Heart left ventricle (tissue), 16 donors: Measurements from ENCODE around the gene FAM168B. TPM values are rescaled to one million over a fixed set of nuclear protein-coding genes. Genes with fewer than 3 reads are reported as not detected.

Experiments used
- ATAC-seq, 4 donors: fragments of 200-7000 bp; cut with Tn5 transposase; one replicate each; pipeline ENCODE4 v1.9.1; 2020 to 2022; ENCODE audit warnings: moderate library complexity in 4 of 4, mild to moderate bottlenecking in 3 of 4, moderate number of reproducible peaks in 1 of 4
- DNase-seq, 5 donors: peaks; one replicate each; pipeline ENCODE4 v3.0.0-alpha.2; 2020
- H3K27ac ChIP-seq, 12 donors: fragments of 200-600 bp; sonication (generic) in 4 of 12; one replicate each; pipeline versions ENCODE4 v1.5.0 to v1.8.0; 2016 to 2022; ENCODE audit warnings: mild to moderate bottlenecking in 2 of 12
- H3K27me3 ChIP-seq, 9 donors: fragments of 200-600 bp; sonication (generic) in 2 of 9; one replicate each; pipeline versions ENCODE4 v1.5.1 to v1.8.0; 2016 to 2022; ENCODE audit warnings: mild to moderate bottlenecking in 3 of 9
- H3K36me3 ChIP-seq, 9 donors: fragments of 200-600 bp; sonication (generic) in 2 of 9; one replicate each; pipeline versions ENCODE4 v1.5.0 to v1.8.0; 2018 to 2022; ENCODE audit warnings: mild to moderate bottlenecking in 2 of 9
- H3K4me1 ChIP-seq, 12 donors: fragments of 200-600 bp; sonication (generic) in 4 of 12; one replicate each; pipeline versions ENCODE4 v1.5.0 to v1.8.0; 2016 to 2022; ENCODE audit warnings: mild to moderate bottlenecking in 3 of 12
- H3K4me3 ChIP-seq, 12 donors: fragments of 200-600 bp; sonication (generic) in 4 of 12; one replicate each; pipeline versions ENCODE4 v1.5.0 to v1.8.0; 2017 to 2022; ENCODE audit warnings: mild to moderate bottlenecking in 9 of 12, moderate library complexity in 4 of 12
- H3K9me3 ChIP-seq, 12 donors: fragments of 200-600 bp; sonication (generic) in 4 of 12; one replicate each; pipeline versions ENCODE4 v1.5.0 to v1.8.0; 2016 to 2022; ENCODE audit warnings: mild to moderate bottlenecking in 1 of 12
- POLR2A ChIP-seq, 2 donors: fragments of 450-650 bp; IDR thresholded peaks; one replicate each; pipeline ENCODE4 v1.6.1; 2017; ENCODE audit warnings: antibody characterized with exemption in 2 of 2, mild to moderate bottlenecking in 2 of 2, moderate library complexity in 2 of 2
- WGBS, 4 donors: extraction: QIAGEN DNeasy Blood & Tissue Kit in 2 of 4; methylation state at CpG; one replicate each; pipeline versions ENCODE4 v1.1.5 to v1.1.7; 2013 to 2018; 5-methylcytosine and 5-hydroxymethylcytosine counted together
- intact Hi-C, 10 donors: fragments of 100-400 bp; cut with DNase I; formaldehyde crosslinking; loops; one replicate each; pipeline versions ENCODE4 v1.11.1 to v1.14.2; 2022
- long read RNA-seq, 3 donors: library from polyadenylated mRNA; unstranded; transcript quantifications; one replicate each; pipeline ENCODE4 v2.0.0, GENCODE V29; 2020 to 2021
- polyA plus RNA-seq, 2 donors: library from polyadenylated mRNA; stranded (reverse); fragments of 200-250 nt; gene quantifications; one replicate each; pipeline ENCODE4 v1.2.3, GENCODE V29; 2013
- total RNA-seq, 9 donors: library from RNA; depleted of rRNA in 2 of 9; stranded (reverse); fragments of >200 nt in 2 of 9; fragmentation: NEBNext Ultra II Directional in 3 of 9; extraction: Animal tissue kit (Norgen Biotek cat#: 25700) in 3 of 9; gene quantifications; one replicate each; pipeline versions ENCODE4 v1.1.0 to v1.2.4, GENCODE V29; 2016 to 2023
- TF ChIP-seq, protein P1 (sequence below), 12 donors: fragments of 200-600 bp; sonication (generic) in 4 of 12; IDR thresholded peaks; one replicate each; pipeline versions ENCODE4 v1.5.0 to v1.8.0; 2018 to 2022; ENCODE audit warnings: antibody characterized with exemption in 12 of 12, mild to moderate bottlenecking in 5 of 12
- donor health status: ischemic (EF 13 %, LVEDD 7.1; RV severe dilation, severe dysfunction).
- donor health status: healthy with polysubstance abuse.
- donor health status: DM: no; HTN: yes; CAD: no.
- donor health status: DM: no; HTN: no; CAD: no.
- donor health status: ischemic (EF 25% LVEDD 6.9; RV normal size, moderate dysfunction).
- donor health status: ischemic (EF 25% LVEDD 5.7; RV mildly dilated, moderate dysfunction).
- donor health status: healthy.
- donor health status: DM: yes; HTN: yes; CAD: no.
- donor health status: ischemic (EF 35%, LVEDD 5.7; RV mildly dilated, moderate dysfunction).
- donor health status: nonischemic (EF 11% LVEDD 7.7; RV severe dilation, severe dysfunction).
- donor health status: DM: yes; HTN: yes; CAD: no.
- donor health status: PGD.
- donor health status: ischemic (EF 29% LVEDD 5.4; RV normal size, mild dysfunction).
- donor health status: nonischemic (EF 23%, LVEDD 6.1; RV moderate dilation, normal function).

Gene FAM168B, protein sequence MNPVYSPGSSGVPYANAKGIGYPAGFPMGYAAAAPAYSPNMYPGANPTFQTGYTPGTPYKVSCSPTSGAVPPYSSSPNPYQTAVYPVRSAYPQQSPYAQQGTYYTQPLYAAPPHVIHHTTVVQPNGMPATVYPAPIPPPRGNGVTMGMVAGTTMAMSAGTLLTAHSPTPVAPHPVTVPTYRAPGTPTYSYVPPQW
- total RNA-seq: 100 to 1,000 TPM in 2 of 9 donors, 10 to 100 TPM in 7; 72.7 to 174 (median 86.9) TPM
- 10 to 100 TPM; 23.0 to 92.5 TPM for polyA plus RNA-seq
- long read RNA-seq, donor 1, transcript FAM168B-201 (7 exons, 944 nt): major isoform, 20 of 95 reads
- long read RNA-seq, donor 1, partial matches to known transcripts: 23 of 95 reads
- long read RNA-seq, donor 1, other reads (novel, unspliced or antisense): 52 of 95 reads
- long read RNA-seq, donor 2, partial matches to known transcripts: 12 of 88 reads
- long read RNA-seq, donor 2, other reads (novel, unspliced or antisense): 75 of 88 reads
- long read RNA-seq, donor 3, transcript FAM168B-201 (7 exons, 944 nt): major isoform, 26 of 107 reads
- long read RNA-seq, donor 3, partial matches to known transcripts: 23 of 107 reads
- long read RNA-seq, donor 3, other reads (novel, unspliced or antisense): 58 of 107 reads

DNA sequence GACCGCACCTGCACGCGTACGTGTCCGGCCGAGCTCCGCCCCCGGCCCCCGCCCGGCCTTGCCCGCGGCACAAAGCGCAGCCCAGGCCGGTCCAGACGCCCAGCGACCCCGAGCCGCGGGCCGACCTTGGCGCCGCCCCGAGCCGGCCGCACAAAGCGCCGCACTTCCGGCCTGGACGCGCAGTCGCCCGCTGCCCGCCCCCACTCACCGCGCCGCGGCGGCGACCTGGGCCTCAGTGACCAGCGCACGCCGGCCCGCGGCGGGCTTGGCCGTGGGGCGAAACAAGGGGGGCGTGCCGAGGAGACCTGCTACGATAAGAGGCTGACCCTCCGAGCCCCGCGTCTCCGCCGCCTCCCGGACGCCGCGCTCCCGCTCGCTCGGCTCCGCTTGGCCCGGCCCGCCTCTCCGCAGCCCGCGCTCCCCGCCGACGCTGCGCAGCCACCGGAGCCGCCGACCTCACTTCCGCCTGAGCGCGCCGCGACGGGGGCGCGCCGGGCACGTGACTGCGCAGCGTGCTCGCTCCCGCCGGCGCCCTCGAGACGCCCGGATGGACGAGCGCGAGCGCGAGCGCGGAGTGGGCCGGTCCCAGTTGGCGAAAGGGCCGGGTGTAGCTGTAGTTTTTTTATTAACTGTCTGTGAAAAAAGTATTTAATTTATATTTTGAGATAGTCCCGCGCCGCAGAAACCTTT lies at the start of gene FAM168B:
TSS of gene FAM168B (minus strand) at position 455 of the 690 bp plus-strand sequence. CDS start 10,814 bp downstream, outside the sequence.
- H3K36me3 ChIP-seq: peaks cover 0 to 26% (median 13%) of the 10 kb centered on the region in 9 donors
- intact Hi-C loops: loop anchor here in 3 of 10 donors (1.0 kb wide), 2 partner anchors 11 to 12 kb away; partner anchors contain the start of gene PLEKHB2 (in 1 of the 3)
- peak; percentile 94 to 98 (median 97) for ATAC-seq
- H3K4me3 ChIP-seq: peak within 1 kb of the TSS; percentile 52 to 99 (median 86)
- H3K4me1 ChIP-seq: peaks cover 0 to 22% (median 16%) of the 10 kb centered on the region in 12 donors
- no peaks in the 10 kb centered on the region for H3K27me3 ChIP-seq
- H3K9me3 ChIP-seq: no peaks in the 10 kb centered on the region
- H3K27ac ChIP-seq: peak within 1 kb of the TSS; percentile 84 to 99 (median 98)
- TF ChIP-seq, protein P1, sequence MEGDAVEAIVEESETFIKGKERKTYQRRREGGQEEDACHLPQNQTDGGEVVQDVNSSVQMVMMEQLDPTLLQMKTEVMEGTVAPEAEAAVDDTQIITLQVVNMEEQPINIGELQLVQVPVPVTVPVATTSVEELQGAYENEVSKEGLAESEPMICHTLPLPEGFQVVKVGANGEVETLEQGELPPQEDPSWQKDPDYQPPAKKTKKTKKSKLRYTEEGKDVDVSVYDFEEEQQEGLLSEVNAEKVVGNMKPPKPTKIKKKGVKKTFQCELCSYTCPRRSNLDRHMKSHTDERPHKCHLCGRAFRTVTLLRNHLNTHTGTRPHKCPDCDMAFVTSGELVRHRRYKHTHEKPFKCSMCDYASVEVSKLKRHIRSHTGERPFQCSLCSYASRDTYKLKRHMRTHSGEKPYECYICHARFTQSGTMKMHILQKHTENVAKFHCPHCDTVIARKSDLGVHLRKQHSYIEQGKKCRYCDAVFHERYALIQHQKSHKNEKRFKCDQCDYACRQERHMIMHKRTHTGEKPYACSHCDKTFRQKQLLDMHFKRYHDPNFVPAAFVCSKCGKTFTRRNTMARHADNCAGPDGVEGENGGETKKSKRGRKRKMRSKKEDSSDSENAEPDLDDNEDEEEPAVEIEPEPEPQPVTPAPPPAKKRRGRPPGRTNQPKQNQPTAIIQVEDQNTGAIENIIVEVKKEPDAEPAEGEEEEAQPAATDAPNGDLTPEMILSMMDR (IDR thresholded peaks at IDR 0.05): no peak
- peak; percentile 58 to 88 for TF ChIP-seq POLR2A (IDR thresholded peaks at IDR 0.05)
- peak; percentile 90 to 95 (median 93) for DNase-seq
- WGBS, 4 donors: 0% methylated on average over 21 to 107 of the region's 107 CpGs

DNA sequence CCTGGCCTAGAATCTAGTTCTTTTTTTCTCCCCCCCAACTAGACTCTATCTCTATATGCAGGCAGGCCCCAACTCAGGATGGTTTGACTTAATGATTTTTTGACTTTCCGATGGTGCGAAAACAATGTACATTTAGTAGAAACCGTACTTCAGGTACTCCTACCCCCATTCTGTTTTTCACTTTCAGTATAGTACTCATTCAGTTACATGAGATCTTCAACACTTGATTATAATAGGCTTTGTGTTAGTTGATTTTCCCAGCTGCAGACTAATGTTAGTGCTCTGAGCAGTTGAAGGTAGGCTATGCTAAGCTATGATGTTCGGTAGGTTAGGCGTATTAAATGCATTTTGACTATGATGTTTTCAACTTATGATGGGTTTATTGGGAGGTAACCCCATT lies 49.6 kb upstream of the FAM168B start:
- no peak overlapping the region for H3K27ac ChIP-seq
- intact Hi-C loops: no loop called here
- H3K27me3 ChIP-seq: no peaks in the 10 kb centered on the region
- no peaks in the 10 kb centered on the region for H3K9me3 ChIP-seq
- no peak for DNase-seq
- no peak overlapping the region for H3K4me3 ChIP-seq
- TF ChIP-seq, protein P1 (IDR thresholded peaks at IDR 0.05): no peak
- no peak for TF ChIP-seq POLR2A (IDR thresholded peaks at IDR 0.05)
- H3K36me3 ChIP-seq: peaks cover 0 to 93% (median 83%) of the 10 kb centered on the region in 9 donors
- peaks cover 0 to 7% (median 0%) of the 10 kb centered on the region in 12 donors for H3K4me1 ChIP-seq
- WGBS, 4 donors: 97 to 99% (median 98%) methylated on average over 5 of the region's 5 CpGs
- ATAC-seq: no peak

DNA sequence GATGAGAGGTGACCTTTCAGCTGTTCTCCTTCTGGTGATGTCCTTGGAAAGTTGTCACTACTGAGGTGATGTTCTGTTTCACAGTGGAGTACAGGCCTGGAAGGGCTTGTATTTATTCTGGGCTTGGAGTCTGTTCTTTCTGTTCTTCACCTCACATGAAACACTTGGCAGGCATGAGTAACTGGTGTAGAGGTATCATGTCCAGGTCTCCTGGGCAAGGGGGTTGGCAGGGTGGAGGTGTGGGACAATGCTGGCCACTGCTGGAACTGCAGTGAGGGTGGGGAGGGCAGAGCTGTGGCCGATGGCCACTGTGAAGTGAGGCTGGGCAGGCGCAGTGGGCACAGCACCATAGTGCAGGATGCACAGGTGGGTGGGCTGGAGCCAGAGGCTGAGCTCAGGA lies 47.3 kb upstream of the FAM168B start:
- peak; percentile 64 to 91 (median 78) for ATAC-seq
- WGBS, 4 donors: 72 to 89% (median 82%) methylated on average over 2 of the region's 2 CpGs
- Histone ChIP-seq H3K4me1 (peaks cover 0 to 7% (median 0%) of the 10 kb centered on the region in 12 donors), H3K27me3 (no peaks in the 10 kb centered on the region), H3K4me3 (no peak overlapping the region), H3K36me3 (peaks cover 0 to 86% (median 71%) of the 10 kb centered on the region in 9 donors), H3K9me3 (no peaks in the 10 kb centered on the region), H3K27ac (peak overlapping the region in 3 of 12 donors; percentile 20 to 54 (median 35))
- intact Hi-C loops: no loop called here
- no peak for TF ChIP-seq POLR2A (IDR thresholded peaks at IDR 0.05)
- TF ChIP-seq, protein P1 (IDR thresholded peaks at IDR 0.05): peak in 1 of 12 donors; percentile 6
- peak in 1 of 5 donors; percentile 50 for DNase-seq
